ENCODE measurements around the gene ADAM10. TPM values are rescaled to one million over a fixed set of nuclear protein-coding genes. Genes with fewer than 3 reads are reported as not detected.

Gene ADAM10
- total RNA-seq, 1 experiment from 2014 or later, result 159 TPM

GRCh38 chr15:58705105-58705504 lies 44.4 kb downstream of the ADAM10 start:
- H4K8ac ChIP-seq (replicated peaks; ENCODE audit: insufficient read length, low read depth, low read length), result no peak overlapping the region

More at GRCh38 chr15:58705105-58705504, 44.4 kb downstream of the ADAM10 start:
- Mint-ChIP-seq H3K9me3 (peaks cover 0 to 4% of the 10 kb centered on the region in 2 experiments; a peak in 3 of 5 replicates), H3K4me1 (no peaks in the 10 kb centered on the region; a peak in 1 of 4 replicates), H3K27ac (no peak overlapping the region; a peak in 1 of 7 replicates), H3K27me3 (ENCODE audit: low read depth) (no peaks in the 10 kb centered on the region), H3K36me3 (ENCODE audit: insufficient read depth in 1 of 3, low read depth in 3 of 3) (peaks cover 9 to 16% (median 15%) of the 10 kb centered on the region in 3 experiments), H3K4me3 (no peak overlapping the region)
- no peaks in the 10 kb centered on the region for H4K20me1 ChIP-seq (ENCODE audit: control insufficient read depth, insufficient read depth, insufficient read length)
- no peak overlapping the region for H3K4me2 ChIP-seq (ENCODE audit: insufficient read depth, insufficient read length, low read length)
- H2BK20ac ChIP-seq (ENCODE audit: low read depth, low read length, poor library complexity, severe bottlenecking), result no peak overlapping the region
- no peak overlapping the region for H3K27ac ChIP-seq (ENCODE audit: insufficient read length, low read depth, low read length)
- H3K9ac ChIP-seq (ENCODE audit: extremely low read depth, insufficient read length, low read length), result no peak overlapping the region
- H3K14ac ChIP-seq (ENCODE audit: insufficient read depth, low read length), result no peak overlapping the region
- H3K27me3 ChIP-seq (ENCODE audit: insufficient read depth, low read length), result no peaks in the 10 kb centered on the region
- no peak overlapping the region for H2AFZ ChIP-seq (ENCODE audit: low read length)
- no peak overlapping the region for H2BK12ac ChIP-seq (ENCODE audit: insufficient read length, low read depth, low read length)
- peaks cover 3% of the 10 kb centered on the region; the same call in 1 of the 2 replicates for H3K79me2 ChIP-seq (ENCODE audit: insufficient read depth, low read length)
- no peak overlapping the region for H3T11ph ChIP-seq (ENCODE audit: low read length)
- peaks cover 4% of the 10 kb centered on the region for H3K79me1 ChIP-seq (ENCODE audit: insufficient read depth, low read depth, low read length, poor library complexity, severe bottlenecking)
- no peak overlapping the region for H2AK5ac ChIP-seq (ENCODE audit: insufficient read length, low read length)
- no peak overlapping the region for H3K18ac ChIP-seq (ENCODE audit: insufficient read length, low read depth, low read length)
- H3K23ac ChIP-seq (ENCODE audit: insufficient read length, low read depth, low read length), result no peak overlapping the region
- no peak overlapping the region for H2BK15ac ChIP-seq (ENCODE audit: low read depth, low read length)
- H2BK120ac ChIP-seq (ENCODE audit: low read depth, low read length, poor library complexity, severe bottlenecking), result no peak overlapping the region
- no peak overlapping the region for H2BK5ac ChIP-seq (ENCODE audit: insufficient read length, low read length)
- H3K23me2 ChIP-seq (ENCODE audit: insufficient read length, low read depth, low read length, poor library complexity, severe bottlenecking), result no peaks in the 10 kb centered on the region
- H3K4ac ChIP-seq (ENCODE audit: low read depth, low read length), result no peak overlapping the region
- H3K56ac ChIP-seq (ENCODE audit: insufficient read length, low read depth, low read length), result no peak overlapping the region
- WGBS (ENCODE audit: extremely low coverage, insufficient read length, low lambda C conversion rate), result no CpG with 5 or more reads among the region's 2 CpGs
- no peak overlapping the region for H4K91ac ChIP-seq (ENCODE audit: insufficient read length, low read depth, low read length)
- no peaks in the 10 kb centered on the region for H3K9me3 ChIP-seq (ENCODE audit: control insufficient read depth, low read depth, low read length)
- no peak for TF ChIP-seq CTCF (conservative IDR thresholded peaks at IDR 0.05)
- DNase-seq, result no peak
- H3K4me1 ChIP-seq (ENCODE audit: insufficient read depth, low read length), result no peaks in the 10 kb centered on the region
- H4K5ac ChIP-seq (ENCODE audit: insufficient read length, low read depth, low read length), result no peak overlapping the region

Measured in H9 (cell line).